Liver (tissue), 9 donors: ENCODE results near the gene ABLIM2. TPM values are rescaled to one million over a fixed set of nuclear protein-coding genes. Genes with fewer than 3 reads are reported as not detected.

Experiments used
- DNase-seq: peaks from one replicate; pipeline ENCODE4 v3.0.0-alpha.2; 2017; ENCODE audit warnings: low spot score
- H3K27ac ChIP-seq, 2 donors: one replicate each; pipeline ENCODE4 v1.7.0; 2013; ENCODE audit warnings: inconsistent platforms in 2 of 2, low read length in 2 of 2, control low read depth in 1 of 2, low read depth in 1 of 2, mild to moderate bottlenecking in 1 of 2
- H3K27me3 ChIP-seq, 4 donors: one replicate each; pipeline versions ENCODE4 v1.6.1 to v1.7.0; 2013; ENCODE audit warnings: low read length in 3 of 4, inconsistent platforms in 1 of 4, mild to moderate bottlenecking in 1 of 4, moderate library complexity in 1 of 4; ENCODE audit not compliant: control insufficient read depth in 4 of 4, insufficient read depth in 4 of 4
- H3K36me3 ChIP-seq, 4 donors: one replicate each; pipeline versions ENCODE4 v1.6.1 to v1.7.0; 2013; ENCODE audit warnings: low read length in 3 of 4, mild to moderate bottlenecking in 3 of 4, low read depth in 1 of 4, moderate library complexity in 1 of 4; ENCODE audit not compliant: control insufficient read depth in 4 of 4, insufficient read depth in 3 of 4
- H3K4me1 ChIP-seq, 4 donors: one replicate each; pipeline versions ENCODE4 v1.6.1 to v1.7.0; 2013; ENCODE audit warnings: low read length in 3 of 4, mild to moderate bottlenecking in 3 of 4, moderate library complexity in 1 of 4; ENCODE audit not compliant: control insufficient read depth in 4 of 4, insufficient read depth in 4 of 4
- H3K4me3 ChIP-seq, 3 donors: one replicate each; pipeline versions ENCODE4 v1.6.1 to v1.7.0; 2013; ENCODE audit warnings: low read length in 3 of 3, control low read depth in 1 of 3, low read depth in 1 of 3, mild to moderate bottlenecking in 1 of 3
- H3K9ac ChIP-seq, 2 donors: one replicate each; pipeline ENCODE4 v1.7.0; 2013; ENCODE audit warnings: low read length in 2 of 2, mild to moderate bottlenecking in 2 of 2, moderate library complexity in 2 of 2, control low read depth in 1 of 2, low read depth in 1 of 2
- H3K9me3 ChIP-seq, 4 donors: one replicate each; pipeline versions ENCODE4 v1.6.1 to v1.7.0; 2013; ENCODE audit warnings: low read length in 3 of 4; ENCODE audit not compliant: control insufficient read depth in 4 of 4
- ATF3 ChIP-seq: IDR thresholded peaks from 2 replicates; pipeline ENCODE4 v1.6.1; 2016; ENCODE audit warnings: antibody characterized with exemption
- CTCF ChIP-seq: fragments of 150-350 bp; IDR thresholded peaks from 2 replicates; pipeline ENCODE4 v1.5.1; 2017; ENCODE audit warnings: improper control_type of control experiment, low read depth, low read length; ENCODE audit not compliant: missing input control
- EGR1 ChIP-seq, 2 donors: IDR thresholded peaks; 2 replicates each; pipeline ENCODE4 v1.6.1; 2016 to 2018; ENCODE audit warnings: antibody characterized with exemption in 2 of 2, low read depth in 2 of 2
- FOXA1 ChIP-seq: IDR thresholded peaks from 2 replicates; pipeline ENCODE4 v1.6.1; 2016; ENCODE audit warnings: antibody characterized with exemption
- FOXA2 ChIP-seq: IDR thresholded peaks from 2 replicates; pipeline ENCODE4 v1.6.1; 2016; ENCODE audit warnings: antibody characterized with exemption
- GABPA ChIP-seq, 2 donors: IDR thresholded peaks in 1 of 2; conservative IDR thresholded peaks in 1 of 2; 2 replicates each; pipeline ENCODE4 v1.6.1; 2016; ENCODE audit warnings: antibody characterized with exemption in 2 of 2, mild to moderate bottlenecking in 1 of 2, moderate library complexity in 1 of 2
- HNF4A ChIP-seq, 2 donors: conservative IDR thresholded peaks; 2 replicates each; pipeline ENCODE4 v1.6.1; 2016; ENCODE audit warnings: antibody characterized with exemption in 2 of 2, mild to moderate bottlenecking in 2 of 2
- HNF4G ChIP-seq: IDR thresholded peaks from 2 replicates; pipeline ENCODE4 v1.6.1; 2016; ENCODE audit warnings: antibody characterized with exemption
- JUND ChIP-seq, 2 donors: IDR thresholded peaks; 2 replicates each; pipeline ENCODE4 v1.6.1; 2016; ENCODE audit warnings: antibody characterized with exemption in 2 of 2
- MAX ChIP-seq: IDR thresholded peaks from 2 replicates; pipeline ENCODE4 v1.6.1; 2016; ENCODE audit warnings: antibody characterized with exemption
- NR2F2 ChIP-seq: IDR thresholded peaks from 2 replicates; pipeline ENCODE4 v1.6.1; 2016; ENCODE audit warnings: antibody characterized with exemption
- RAD21 ChIP-seq, 2 donors: IDR thresholded peaks; 2 replicates each; pipeline ENCODE4 v1.6.1; 2016; ENCODE audit warnings: antibody characterized with exemption in 2 of 2, mild to moderate bottlenecking in 2 of 2
- REST ChIP-seq: IDR thresholded peaks from 2 replicates; pipeline ENCODE4 v1.6.1; 2016; ENCODE audit warnings: antibody characterized with exemption, mild to moderate bottlenecking
- RXRA ChIP-seq, 2 donors: IDR thresholded peaks; 2 replicates each; pipeline ENCODE4 v1.6.1; 2017 to 2018; ENCODE audit warnings: antibody characterized with exemption in 2 of 2, mild to moderate bottlenecking in 1 of 2
- SP1 ChIP-seq: IDR thresholded peaks from 2 replicates; pipeline ENCODE4 v1.6.1; 2018; ENCODE audit warnings: antibody characterized with exemption, mild to moderate bottlenecking
- TAF1 ChIP-seq: conservative IDR thresholded peaks from 2 replicates; pipeline ENCODE4 v1.6.1; 2016; ENCODE audit warnings: antibody characterized with exemption, mild to moderate bottlenecking
- YY1 ChIP-seq: IDR thresholded peaks from 2 replicates; pipeline ENCODE4 v1.6.1; 2016; ENCODE audit warnings: antibody characterized with exemption, mild to moderate bottlenecking
- ZBTB33 ChIP-seq: IDR thresholded peaks from 2 replicates; pipeline ENCODE4 v1.6.1; 2016; ENCODE audit warnings: antibody characterized with exemption
- WGBS: extraction: QIAGEN DNeasy Blood & Tissue Kit; methylation state at CpG from one replicate; pipeline ENCODE4 v1.1.7; 2013; 5-methylcytosine and 5-hydroxymethylcytosine counted together
- polyA plus RNA-seq, 2 donors: library from polyadenylated mRNA; stranded (reverse) in 1 of 2; unstranded in 1 of 2; fragments of 200-250 nt in 1 of 2; fragments of >200 nt in 1 of 2; fragmentation: Nextera tagmentation in 1 of 2; extraction: Ambion mirVana in 1 of 2; gene quantifications; one replicate each; pipeline versions ENCODE4 v1.2.1 to v1.2.3, GENCODE V29; 2013 to 2015
- total RNA-seq, 2 donors: library from RNA; depleted of rRNA; stranded (reverse); fragments of >200 nt; gene quantifications; one replicate each; pipeline ENCODE4 v1.2.3, GENCODE V29; 2014
- donor health status: healthy.
- donor health status: healthy.
- donor health status: healthy.
- donor health status: healthy.
- donor health status: healthy.

Gene ABLIM2
- total and polyA plus RNA-seq, 4 donors, result 0.75 to 2.5 (median 0.93) TPM

GRCh38 chr4:8080754-8081065 lies 77.9 kb downstream of the ABLIM2 start:
- Histone ChIP-seq H3K9ac (no peak overlapping the region), H3K36me3 (no peaks in the 10 kb centered on the region), H3K27ac (no peak overlapping the region), H3K27me3 (no peaks in the 10 kb centered on the region), H3K4me1 (no peaks in the 10 kb centered on the region), H3K9me3 (no peaks in the 10 kb centered on the region), H3K4me3 (no peak overlapping the region)
- DNase-seq, result no peak
- no peak for TF ChIP-seq RXRA (IDR thresholded peaks at IDR 0.05)
- no peak for TF ChIP-seq FOXA1
- no peak for TF ChIP-seq TAF1
- TF ChIP-seq ATF3, result no peak
- TF ChIP-seq EGR1 (IDR thresholded peaks at IDR 0.05; ENCODE audit: low read depth in 2 of 2), result no peak
- no peak for TF ChIP-seq MAX
- TF ChIP-seq HNF4G, result no peak
- no peak for TF ChIP-seq HNF4A (conservative IDR thresholded peaks at IDR 0.05)
- TF ChIP-seq YY1, result no peak
- TF ChIP-seq CTCF, result no peak
- TF ChIP-seq SP1, result no peak
- no peak for TF ChIP-seq RAD21 (IDR thresholded peaks at IDR 0.05)
- no peak for TF ChIP-seq FOXA2
- no peak for TF ChIP-seq GABPA (IDR thresholded peaks at IDR 0.05 in 1 of 2, conservative IDR thresholded peaks at IDR 0.05 in 1 of 2)
- no peak for TF ChIP-seq JUND (IDR thresholded peaks at IDR 0.05)
- TF ChIP-seq NR2F2, result no peak
- TF ChIP-seq ZBTB33, result no peak
- no peak for TF ChIP-seq REST
- 73% methylated on average over 5 of the region's 5 CpGs for WGBS
